Measurements from ENCODE around the gene NELL1. TPM values are rescaled to one million over a fixed set of nuclear protein-coding genes. Genes with fewer than 3 reads are reported as not detected.
A peak's percentile ranks its signal among the peaks of the same experiment; 100 is the strongest.

The NELL1 gene
- total RNA-seq, 2 donors from 2014 or later: not detected

DNA sequence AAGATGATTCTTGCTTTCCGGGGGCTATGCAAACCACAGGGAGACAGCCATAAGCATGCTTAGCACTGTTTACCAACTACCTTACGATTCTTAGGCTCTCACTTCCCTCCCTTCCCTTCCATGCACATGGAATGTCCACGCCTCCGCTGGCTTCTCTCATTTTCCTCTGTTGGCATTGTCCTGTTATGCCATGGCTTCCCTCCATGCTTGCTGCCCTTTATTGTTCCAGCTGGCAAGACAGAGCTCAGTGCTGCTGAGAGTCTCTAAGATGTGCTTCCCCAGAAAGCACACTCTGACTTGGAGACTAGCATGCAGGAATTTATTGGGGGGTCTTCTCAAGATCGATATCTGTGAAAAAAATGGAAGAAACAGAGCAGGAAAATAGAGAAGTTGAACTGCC lies 379.2 kb downstream of the NELL1 start:
- intact Hi-C loops (cut with DNase I): no loop called here
- DNase-seq (no peak), ATAC-seq (no peak)

DNA sequence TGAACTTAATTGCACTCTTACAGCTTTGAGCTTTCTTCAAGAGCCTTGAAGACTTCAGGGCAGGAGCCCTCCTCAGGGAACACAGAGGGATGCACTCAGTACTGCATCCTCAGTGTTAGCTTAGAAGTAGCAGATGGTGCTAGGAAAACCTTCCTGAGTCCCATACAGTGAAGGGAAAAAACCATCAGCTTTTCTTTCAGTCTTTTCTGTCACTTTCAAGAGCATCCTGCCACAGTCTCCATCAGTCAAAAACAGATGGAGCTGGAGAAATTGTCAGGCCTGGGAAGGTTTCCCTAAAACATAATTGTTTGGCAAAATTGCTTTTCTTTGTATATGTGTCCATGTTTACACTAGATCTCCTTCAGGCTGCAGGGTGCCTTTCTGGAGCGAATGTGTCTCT lies 384.1 kb downstream of the NELL1 start:
- DNase-seq (no peak), ATAC-seq (no peak)
- intact Hi-C loops (cut with DNase I): no loop called here

DNA sequence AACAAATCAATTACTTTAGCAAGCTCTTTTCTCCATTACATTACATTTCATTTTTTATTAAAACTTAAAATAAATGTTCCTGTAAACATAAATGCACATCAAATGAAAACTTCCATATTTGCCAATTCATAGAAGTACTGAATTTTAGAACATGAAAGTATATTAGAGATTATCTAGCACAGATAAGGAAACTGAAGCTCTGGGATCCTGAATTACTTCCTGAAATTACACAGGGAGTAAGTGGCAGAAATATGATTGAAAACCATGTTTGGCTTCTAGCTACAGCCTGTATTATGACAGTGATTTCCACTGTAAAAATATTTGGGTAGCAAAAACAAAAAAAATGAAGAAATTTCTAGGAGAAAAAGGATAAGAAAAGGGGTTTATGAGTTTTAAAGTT lies 387.3 kb downstream of the NELL1 start:
- intact Hi-C loops (cut with DNase I): no loop called here
- ATAC-seq (no peak), DNase-seq (no peak)

DNA sequence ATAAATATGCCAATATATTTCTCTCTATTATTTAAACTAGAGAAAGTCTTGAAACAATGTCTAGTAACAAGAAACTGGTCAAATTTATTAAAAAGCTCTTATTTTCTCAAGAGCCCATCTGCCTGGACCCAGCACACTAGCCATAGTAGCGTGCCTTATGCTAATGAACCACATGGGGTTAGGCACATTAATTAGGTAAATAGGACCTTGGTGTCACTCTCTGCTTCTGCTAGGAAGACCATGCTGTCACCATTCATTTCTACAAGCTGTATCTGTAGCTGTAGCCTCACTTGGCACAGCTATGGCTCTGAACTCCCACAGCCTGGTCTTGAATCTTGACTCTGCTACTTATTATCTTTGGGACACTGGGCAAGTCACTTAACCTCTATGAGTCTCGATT lies 390.5 kb downstream of the NELL1 start:
- DNase-seq: no peak
- ATAC-seq: no peak
- intact Hi-C loops (cut with DNase I): no loop called here

DNA sequence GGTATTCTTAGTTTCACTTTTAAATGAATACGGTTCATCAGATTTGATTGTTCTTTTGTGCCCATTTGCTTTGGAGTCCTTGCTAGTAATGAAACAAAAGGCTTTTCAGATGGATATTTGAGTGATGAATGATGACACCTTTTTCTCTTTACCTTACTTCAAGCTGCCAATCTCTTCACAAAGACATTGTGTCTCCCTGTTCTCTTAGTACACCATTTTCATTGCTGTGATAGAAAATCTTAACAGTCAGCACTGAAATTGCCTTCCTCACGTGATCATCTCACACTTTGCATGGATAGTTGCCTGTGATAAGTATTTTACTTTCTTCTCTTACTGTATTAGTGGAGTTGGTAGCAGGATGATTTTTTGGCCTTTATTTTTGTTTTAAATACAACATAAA lies 396.6 kb downstream of the NELL1 start:
- intact Hi-C loops (cut with DNase I): no loop called here
- no peak for DNase-seq
- no peak for ATAC-seq

DNA sequence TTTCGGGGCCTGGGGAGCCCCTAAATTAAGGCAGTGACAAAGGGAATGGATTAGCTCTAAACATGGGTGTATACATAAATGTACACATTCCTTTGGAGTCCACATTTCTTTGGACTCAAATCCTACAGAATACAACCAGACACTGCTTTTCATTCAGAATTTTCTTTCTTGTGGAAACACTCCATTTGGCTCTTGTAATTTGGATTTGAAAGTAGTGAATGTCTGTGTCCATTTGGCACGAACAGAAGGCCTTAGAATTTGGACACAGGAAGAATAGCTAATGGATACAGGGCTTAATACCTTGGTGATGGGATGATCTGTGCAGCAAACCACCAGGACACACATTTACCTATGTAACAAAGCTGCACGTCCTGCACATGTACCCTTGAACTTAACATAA lies 399.5 kb downstream of the NELL1 start:
- ATAC-seq: no peak
- intact Hi-C loops (cut with DNase I): no loop called here
- DNase-seq: no peak

DNA sequence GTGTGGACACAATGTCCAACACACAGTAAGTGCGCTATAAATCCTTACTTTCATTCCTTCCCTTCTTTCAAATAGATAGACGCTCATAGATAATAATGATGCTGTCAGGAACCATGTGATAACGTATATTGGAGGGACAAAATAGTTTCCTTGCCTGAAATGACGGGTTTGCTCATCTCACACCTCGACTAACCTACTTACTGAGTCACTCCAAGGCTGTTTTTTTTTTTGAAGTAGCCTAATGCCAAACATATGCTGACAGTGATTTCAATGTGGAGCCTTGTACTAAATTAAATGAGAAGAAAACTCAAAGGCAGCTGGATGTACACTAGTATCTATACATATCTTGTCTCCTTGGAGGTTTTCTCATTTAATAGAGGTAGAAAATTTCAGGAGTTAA lies 400.5 kb downstream of the NELL1 start:
- intact Hi-C loops (cut with DNase I): no loop called here
- no peak for DNase-seq
- no peak for ATAC-seq

DNA sequence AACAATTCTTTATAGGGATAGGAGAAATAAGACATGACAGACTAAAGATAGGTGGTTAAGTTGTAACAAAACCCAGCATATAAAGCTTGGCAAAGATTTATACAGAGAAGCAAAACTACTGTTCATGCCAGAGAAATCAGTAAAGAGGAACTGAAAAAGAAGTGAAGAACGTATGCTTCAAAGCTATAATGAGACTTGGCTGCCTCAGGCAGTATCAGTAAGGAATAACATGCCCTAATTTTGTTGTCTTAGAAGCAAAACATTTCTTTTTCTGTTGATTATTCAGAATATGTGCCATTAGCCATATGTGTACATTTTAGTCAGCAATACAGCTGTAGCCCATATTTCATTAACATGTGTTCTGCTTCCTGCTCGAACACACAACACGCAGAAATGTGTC lies 403.2 kb downstream of the NELL1 start:
- DNase-seq (no peak), ATAC-seq (no peak)
- intact Hi-C loops (cut with DNase I): no loop called here

DNA sequence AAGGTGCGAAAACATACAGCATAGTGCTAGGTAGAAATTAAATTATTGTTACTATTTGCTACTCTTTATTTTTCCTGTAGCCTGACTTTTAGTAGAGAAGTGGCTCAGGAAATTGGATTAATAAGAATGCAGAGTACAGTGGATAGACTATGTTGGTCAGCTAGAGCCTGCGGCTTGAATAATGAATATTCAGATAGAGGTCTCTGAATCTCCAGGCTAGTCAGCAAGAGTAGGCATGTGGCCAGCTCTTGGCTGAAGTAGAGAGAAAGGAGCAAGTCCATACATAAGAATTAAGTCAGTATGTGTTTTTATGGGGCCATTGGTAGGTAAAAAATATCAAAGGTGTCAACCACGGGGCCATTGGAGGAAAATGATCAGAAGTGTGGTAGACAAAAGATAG lies 413.5 kb downstream of the NELL1 start:
- intact Hi-C loops (cut with DNase I): no loop called here
- ATAC-seq: no peak
- DNase-seq: no peak

DNA sequence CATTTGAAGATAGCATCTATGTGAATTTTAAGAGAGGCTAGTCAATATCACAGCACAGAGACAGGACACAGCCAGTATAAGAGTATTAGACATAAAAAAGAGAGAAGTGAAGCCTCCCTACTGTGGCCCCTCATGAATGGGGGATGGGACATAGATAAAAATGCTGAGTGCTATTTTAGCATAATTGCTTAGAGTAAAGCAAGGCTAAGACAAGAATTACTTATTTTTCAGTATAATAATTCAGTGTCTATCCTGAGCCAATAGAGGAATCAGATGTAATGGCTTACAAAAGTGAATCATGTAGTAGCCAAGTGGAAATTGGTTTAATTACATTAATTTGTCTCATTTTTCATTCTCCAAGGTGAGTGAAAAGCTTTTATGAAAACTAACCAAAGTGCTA lies 419.5 kb downstream of the NELL1 start:
- no peak for DNase-seq
- no peak for ATAC-seq

DNA sequence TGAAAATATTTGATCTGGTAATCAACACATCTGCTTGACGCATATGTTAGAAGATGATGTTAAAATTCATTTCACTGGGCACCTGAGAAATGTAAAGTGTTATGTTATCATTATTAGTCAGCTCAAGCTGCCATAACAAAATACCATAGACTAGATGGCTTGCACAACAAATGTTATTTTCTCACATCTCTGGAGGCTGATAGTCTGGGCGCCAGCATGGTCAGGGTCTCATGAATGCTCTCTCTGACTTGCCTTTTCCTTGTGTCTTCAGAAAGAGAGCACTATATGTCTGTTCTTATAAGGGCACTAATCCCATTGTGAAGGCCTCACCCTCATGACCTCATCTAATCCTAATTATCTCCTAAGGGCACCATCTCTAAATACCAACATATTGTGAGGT lies 435.3 kb downstream of the NELL1 start:
- no peak for ATAC-seq
- no peak for DNase-seq
- intact Hi-C loops (cut with DNase I): no loop called here

More for the DNA sequence above, 419.5 kb downstream of the NELL1 start:
- intact Hi-C loops (cut with DNase I): no loop called here

DNA sequence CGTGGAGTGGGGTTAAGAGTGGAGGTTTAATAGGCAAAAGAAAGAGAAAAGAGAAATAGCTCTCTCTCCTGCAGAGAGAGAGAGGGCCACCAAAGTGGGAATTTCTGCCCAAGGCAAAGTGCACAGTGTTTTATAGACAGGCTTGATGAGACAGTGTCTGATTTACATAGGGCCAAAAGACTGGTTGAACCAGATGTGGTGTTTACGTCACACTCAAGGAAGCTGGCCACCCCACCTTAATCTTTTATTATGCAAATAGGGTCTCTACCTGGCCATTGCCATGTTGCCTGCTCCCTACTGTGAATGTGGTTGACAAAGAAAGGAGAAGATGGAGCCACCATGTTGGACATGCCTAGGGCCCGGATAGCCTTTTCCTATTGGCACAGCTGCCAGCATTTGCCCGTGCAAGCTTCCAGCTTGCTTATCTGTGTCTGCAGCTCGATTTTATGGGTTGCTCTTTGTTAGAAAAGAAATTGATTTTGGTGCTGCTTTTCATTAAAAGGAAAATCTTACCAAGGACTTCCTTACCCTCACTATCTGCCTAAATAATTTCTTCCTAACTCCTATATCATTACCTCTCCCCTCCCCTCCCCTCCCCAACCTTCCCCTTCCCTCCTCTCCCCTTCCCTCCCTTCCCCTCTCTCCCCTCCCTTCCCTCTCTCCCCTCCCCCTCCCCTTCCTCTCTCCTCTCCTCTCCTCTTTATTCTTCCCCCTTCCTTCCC lies 436.0 kb downstream of the NELL1 start:
- ATAC-seq (no peak), DNase-seq (no peak)
- intact Hi-C loops (cut with DNase I): no loop called here

DNA sequence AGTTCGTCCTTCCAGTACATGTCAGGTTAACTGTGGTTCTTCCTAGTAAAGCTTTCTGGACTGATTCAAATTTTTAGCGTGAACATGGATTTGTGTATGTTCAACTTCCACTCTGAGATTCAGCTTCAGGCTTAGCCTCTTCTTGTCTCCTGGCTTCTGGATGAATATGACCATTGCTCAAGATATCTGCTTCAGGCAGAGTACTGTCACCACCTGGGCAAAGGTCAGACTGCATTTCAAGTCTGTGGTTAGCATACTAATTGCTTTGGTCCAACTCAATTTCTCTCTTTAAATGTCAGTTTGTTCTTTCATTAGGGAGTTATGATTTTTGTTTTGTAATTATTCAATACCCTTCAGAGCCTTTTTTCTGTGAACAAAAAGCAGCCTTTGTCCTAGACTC lies 440.0 kb downstream of the NELL1 start:
- intact Hi-C loops (cut with DNase I): no loop called here
- no peak for ATAC-seq
- DNase-seq: no peak

DNA sequence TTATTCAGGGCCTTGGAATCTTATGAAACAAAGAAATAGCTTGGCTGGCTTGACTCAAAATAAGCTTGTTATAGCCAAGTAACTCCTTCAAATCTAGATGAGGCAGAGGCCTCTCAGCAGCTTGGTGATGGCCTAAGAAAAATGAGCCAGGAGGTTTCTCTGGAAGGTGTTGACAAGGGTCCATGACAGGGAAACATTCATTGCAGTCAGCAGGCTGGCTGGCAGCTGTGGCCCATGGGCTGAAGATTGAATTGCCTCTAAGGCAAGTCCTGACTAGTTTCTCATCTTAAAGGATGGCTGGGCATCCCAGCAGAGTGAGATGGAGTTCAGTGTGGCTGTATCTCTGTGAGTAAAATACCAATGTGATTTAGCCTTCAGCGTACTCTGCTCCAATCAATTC lies 441.0 kb downstream of the NELL1 start:
- DNase-seq (no peak), ATAC-seq (peak in 1 of 2 donors; percentile 65)
- intact Hi-C loops (cut with DNase I): no loop called here

DNA sequence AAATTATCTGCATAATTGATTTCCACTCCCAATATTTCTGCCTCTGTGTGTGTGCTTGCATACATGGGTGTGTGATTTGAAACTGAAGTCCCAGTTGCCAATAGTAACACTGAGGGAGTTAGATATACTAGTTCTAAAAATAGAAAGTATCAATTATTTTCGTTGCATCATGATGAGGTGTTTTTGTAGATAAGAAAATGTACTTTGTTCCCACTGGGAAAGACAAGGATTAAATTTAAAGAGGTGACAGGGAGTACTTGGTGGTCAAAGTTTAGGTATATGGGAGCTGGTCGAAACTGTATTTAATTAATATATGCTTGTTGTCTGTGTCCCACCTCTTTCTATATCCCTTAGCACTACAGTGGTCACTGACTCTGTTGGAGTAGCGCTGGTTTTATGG lies 444.5 kb downstream of the NELL1 start:
- intact Hi-C loops (cut with DNase I): no loop called here
- DNase-seq (no peak), ATAC-seq (no peak)

DNA sequence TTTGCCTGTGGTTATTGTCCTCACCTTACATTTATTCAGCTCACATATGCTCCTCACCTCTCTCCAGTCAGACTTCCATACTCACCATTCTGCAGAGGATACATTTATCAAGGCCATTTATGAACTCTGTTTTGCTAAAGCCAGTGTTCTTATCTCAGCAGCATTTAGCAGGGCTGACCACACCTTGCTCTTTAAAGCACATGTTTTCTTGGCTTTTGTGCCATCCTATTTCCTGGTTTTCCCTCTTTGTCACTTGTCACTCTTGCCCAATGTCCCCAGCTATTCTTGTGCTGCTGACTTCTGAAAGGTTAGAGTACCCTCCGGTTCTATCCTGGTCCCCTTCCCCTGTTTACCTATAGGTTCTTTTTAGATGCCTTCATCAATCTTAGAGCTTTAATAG lies 446.6 kb downstream of the NELL1 start:
- intact Hi-C loops (cut with DNase I): no loop called here
- DNase-seq (no peak), ATAC-seq (no peak)

DNA sequence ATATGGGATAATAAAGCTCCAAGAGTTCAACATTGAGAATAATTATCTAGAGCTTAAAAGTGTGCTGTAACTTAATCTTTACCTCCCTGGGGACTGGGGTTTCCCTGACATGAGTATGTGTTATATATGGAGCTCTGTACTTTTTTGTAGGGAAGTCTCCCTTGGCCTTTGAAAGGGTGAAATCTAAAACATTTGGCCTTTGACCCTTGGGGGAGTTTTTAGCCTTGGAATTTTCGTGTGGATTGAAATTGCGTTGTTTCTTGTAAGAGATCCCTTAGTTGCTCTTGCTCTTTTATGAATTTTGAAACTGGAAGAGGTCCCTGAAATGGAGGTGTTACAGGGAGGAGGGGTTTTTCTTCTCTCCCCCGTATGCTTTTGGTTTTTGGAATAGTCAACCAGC lies 450.0 kb downstream of the NELL1 start:
- DNase-seq (no peak), ATAC-seq (peak in 1 of 2 donors; percentile 21)
- intact Hi-C loops (cut with DNase I): no loop called here

DNA sequence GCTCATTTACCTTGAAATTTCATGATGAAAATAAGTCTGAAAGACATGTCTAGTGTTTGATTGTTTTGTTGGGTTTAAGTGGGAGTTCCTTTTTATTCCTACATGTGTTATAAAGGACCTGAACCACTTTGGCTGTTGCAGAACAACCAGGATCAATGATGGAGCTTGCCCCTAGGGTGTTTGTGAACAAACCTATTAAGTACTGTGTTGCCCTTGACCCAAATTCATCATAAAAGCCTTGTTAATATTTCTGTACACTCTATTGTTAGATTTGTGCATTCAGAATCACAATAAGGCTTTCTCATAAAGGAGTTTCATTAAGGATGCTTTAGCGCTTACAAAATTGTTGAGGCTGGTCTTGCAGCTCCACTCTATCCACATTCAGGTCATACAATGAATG lies 452.6 kb downstream of the NELL1 start:
- intact Hi-C loops (cut with DNase I): no loop called here
- ATAC-seq (no peak), DNase-seq (no peak)

DNA sequence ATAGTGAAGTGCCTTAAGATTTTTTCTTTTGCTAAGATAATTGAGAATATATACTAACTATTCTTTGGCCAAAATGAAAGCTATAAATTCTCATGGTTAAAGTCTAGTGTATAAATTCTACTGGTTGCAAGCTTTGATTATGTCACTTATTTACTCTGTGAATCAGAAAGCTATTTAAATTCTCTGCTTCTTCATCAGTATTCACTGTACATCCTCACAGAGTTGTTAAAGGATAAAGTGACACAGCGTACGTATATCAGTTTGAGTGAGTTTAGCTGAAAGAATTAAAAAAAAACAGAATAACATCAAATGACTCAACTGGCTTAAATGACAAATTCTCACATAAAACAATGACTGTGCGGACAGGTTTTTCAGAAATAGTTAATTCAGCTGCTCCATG lies 453.1 kb downstream of the NELL1 start:
- DNase-seq: no peak
- intact Hi-C loops (cut with DNase I): no loop called here
- no peak for ATAC-seq

DNA sequence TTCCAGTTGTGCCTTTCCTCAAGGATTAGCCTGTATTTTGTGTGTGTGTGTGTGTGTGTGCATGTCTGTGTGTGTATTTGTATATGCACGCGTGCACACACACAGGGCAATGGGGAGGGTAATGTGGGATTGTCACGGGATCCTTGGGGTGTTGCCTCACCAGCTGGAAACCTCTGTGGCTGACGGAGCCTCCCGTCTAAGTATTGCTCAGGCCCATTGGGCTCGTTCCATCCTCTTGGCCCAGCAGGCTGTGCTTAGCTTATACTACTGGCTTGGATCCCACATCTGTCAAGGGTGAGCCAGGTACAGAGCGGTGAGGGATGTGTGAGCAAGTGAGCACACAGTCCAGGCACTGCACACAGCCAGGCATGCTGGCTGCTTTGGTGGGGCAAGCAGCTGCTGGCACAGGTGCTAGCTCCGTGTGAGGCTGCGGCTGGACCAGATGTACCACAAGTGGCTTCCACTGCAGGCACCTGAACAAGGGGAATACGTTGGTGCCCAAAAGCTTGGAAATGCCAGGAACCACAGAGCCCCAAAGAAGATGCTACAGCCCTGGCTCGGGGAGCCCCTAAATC lies 462.8 kb downstream of the NELL1 start:
- ATAC-seq (peak in 1 of 2 donors; percentile 36), DNase-seq (no peak)
- intact Hi-C loops (cut with DNase I): no loop called here

DNA sequence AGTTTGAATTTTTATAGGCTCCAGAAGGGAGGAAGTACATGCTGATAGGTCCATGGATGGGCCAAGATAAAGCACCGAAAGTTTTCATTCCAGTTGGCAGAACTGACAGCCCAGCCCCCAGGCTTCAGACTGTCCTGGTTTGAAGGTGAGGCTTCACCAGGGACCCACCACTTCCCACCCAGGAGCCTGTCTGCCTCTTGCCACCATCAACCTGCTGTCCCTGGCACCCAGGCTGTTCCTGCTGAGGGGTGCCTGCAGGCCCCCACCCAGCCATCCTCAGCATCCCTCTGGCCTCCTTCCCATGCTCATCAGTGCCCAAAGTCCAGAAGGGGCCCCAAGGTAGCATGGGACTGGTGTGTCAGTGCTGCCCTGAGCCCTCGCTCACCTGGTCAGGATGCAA lies 463.9 kb downstream of the NELL1 start:
- DNase-seq (no peak), ATAC-seq (no peak)
- intact Hi-C loops (cut with DNase I): no loop called here

DNA sequence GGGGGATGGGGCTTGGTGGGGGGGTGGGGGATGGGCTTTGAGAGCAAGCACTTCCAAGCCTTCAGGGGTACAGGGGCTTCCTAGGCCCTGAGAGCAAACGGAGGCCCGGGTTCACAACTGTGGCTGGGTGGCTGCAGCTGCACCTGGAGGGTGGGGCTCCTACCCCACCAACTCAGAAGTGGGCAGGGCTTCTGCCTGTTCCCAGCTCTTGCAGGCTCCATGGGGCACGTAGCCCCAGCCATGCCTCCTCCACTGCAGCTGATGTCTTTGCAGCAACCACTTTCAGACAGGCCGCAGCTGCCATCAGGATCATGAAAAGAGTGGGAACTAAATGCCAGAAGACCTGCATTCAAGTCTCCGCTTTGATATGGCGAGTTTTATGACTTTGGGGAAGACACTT lies 464.3 kb downstream of the NELL1 start:
- no peak for ATAC-seq
- intact Hi-C loops (cut with DNase I): no loop called here
- DNase-seq: no peak
